ENCODE measurements around the gene PIGK. TPM values are rescaled to one million over a fixed set of nuclear protein-coding genes. Genes with fewer than 3 reads are reported as not detected.

Gene PIGK
- total and polyA plus RNA-seq, 2 donors from 2014 or later, result 31.0 to 38.5 TPM

DNA sequence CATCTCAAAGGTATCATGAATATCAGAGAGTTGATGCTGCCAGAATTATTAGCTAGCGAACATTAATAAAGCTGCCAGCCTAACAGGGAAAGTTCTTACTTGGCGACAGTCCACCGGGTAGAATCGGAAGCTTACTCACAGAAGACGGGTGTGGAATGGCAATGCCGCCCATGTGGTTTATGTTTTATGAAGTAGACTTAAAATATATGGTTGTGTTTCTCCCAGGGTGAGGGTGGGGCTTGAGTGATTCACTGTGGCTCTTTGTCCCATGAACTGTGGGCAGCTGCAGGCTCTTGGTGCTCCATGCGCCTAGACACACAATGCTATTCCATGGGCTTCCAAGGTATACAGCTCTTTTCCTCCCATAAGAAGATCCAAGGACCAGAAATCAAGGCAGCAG is 162.7 kb downstream of the PIGK start:
- Histone ChIP-seq H3K9ac (ENCODE audit: low read length in 3 of 3) (no peak overlapping the region), H3K27me3 (ENCODE audit: control insufficient read depth, insufficient read depth, low read length) (no peaks in the 10 kb centered on the region), H3K36me3 (ENCODE audit: control insufficient read depth in 2 of 3, insufficient read depth in 3 of 3, low read length in 3 of 3) (no peaks in the 10 kb centered on the region), H3K9me3 (ENCODE audit: control insufficient read depth in 2 of 3, insufficient read depth in 1 of 3, low read length in 3 of 3) (no peaks in the 10 kb centered on the region), H3K4me3 (ENCODE audit: low read length in 3 of 3) (no peak overlapping the region), H3K4me1 (ENCODE audit: control insufficient read depth in 2 of 3, insufficient read depth in 2 of 3, low read depth in 1 of 3, low read length in 3 of 3) (no peaks in the 10 kb centered on the region), H3K27ac (ENCODE audit: low read depth in 2 of 2, low read length in 2 of 2) (no peak overlapping the region)
- intact Hi-C loops (cut with DNase I), result no loop called here
- DNase-seq (no peak), FAIRE-seq (no peak)
- TF ChIP-seq, protein P1, sequence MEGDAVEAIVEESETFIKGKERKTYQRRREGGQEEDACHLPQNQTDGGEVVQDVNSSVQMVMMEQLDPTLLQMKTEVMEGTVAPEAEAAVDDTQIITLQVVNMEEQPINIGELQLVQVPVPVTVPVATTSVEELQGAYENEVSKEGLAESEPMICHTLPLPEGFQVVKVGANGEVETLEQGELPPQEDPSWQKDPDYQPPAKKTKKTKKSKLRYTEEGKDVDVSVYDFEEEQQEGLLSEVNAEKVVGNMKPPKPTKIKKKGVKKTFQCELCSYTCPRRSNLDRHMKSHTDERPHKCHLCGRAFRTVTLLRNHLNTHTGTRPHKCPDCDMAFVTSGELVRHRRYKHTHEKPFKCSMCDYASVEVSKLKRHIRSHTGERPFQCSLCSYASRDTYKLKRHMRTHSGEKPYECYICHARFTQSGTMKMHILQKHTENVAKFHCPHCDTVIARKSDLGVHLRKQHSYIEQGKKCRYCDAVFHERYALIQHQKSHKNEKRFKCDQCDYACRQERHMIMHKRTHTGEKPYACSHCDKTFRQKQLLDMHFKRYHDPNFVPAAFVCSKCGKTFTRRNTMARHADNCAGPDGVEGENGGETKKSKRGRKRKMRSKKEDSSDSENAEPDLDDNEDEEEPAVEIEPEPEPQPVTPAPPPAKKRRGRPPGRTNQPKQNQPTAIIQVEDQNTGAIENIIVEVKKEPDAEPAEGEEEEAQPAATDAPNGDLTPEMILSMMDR (IDR thresholded peaks at IDR 0.05; ENCODE audit: borderline replicate concordance, extremely low read depth, insufficient read depth), result no peak

DNA sequence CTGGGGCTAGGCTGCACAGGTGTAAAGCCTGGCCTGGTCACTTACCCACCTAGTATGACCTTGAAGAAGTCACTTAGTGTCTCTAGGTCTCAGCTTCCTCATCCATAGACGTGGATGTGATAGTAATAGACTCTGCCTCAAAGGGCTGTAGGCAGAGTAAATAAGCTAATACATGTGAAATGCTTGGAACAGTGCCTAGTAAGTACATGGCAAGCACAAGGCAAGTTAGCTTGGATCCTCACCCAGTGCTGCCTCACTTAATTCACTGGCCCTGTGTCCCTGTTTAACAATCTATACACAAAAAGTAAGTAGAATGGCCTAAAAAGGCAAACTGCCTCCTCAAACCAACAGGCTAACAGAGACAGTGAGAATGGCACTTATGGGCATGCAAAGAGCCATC is 167.8 kb downstream of the PIGK start:
- Histone ChIP-seq H3K4me3 (ENCODE audit: low read length in 3 of 3) (no peak overlapping the region), H3K36me3 (ENCODE audit: control insufficient read depth in 2 of 3, insufficient read depth in 3 of 3, low read length in 3 of 3) (no peaks in the 10 kb centered on the region), H3K9ac (ENCODE audit: low read length in 3 of 3) (no peak overlapping the region), H3K27ac (ENCODE audit: low read depth in 2 of 2, low read length in 2 of 2) (no peak overlapping the region), H3K9me3 (ENCODE audit: control insufficient read depth in 2 of 3, insufficient read depth in 1 of 3, low read length in 3 of 3) (no peaks in the 10 kb centered on the region), H3K4me1 (ENCODE audit: control insufficient read depth in 2 of 3, insufficient read depth in 2 of 3, low read depth in 1 of 3, low read length in 3 of 3) (no peaks in the 10 kb centered on the region), H3K27me3 (ENCODE audit: control insufficient read depth, insufficient read depth, low read length) (no peaks in the 10 kb centered on the region)
- intact Hi-C loops (cut with DNase I), result no loop called here
- TF ChIP-seq, protein P1 (IDR thresholded peaks at IDR 0.05; ENCODE audit: borderline replicate concordance, extremely low read depth, insufficient read depth), result no peak
- no peak for DNase-seq
- FAIRE-seq, result no peak

- intact Hi-C loops (cut with DNase I), result no loop called here
- no peak for FAIRE-seq
- no peak overlapping the region for H3K4me3 ChIP-seq (ENCODE audit: low read length in 3 of 3)
These were observed 170.6 kb downstream of the PIGK start for GRCh38 chr1:77048615-77049005.

More at GRCh38 chr1:77048615-77049005, 170.6 kb downstream of the PIGK start:
- TF ChIP-seq, protein P1 (IDR thresholded peaks at IDR 0.05; ENCODE audit: borderline replicate concordance, extremely low read depth, insufficient read depth), result no peak
- Histone ChIP-seq H3K27me3 (ENCODE audit: control insufficient read depth, insufficient read depth, low read length) (no peaks in the 10 kb centered on the region), H3K4me1 (ENCODE audit: control insufficient read depth in 2 of 3, insufficient read depth in 2 of 3, low read depth in 1 of 3, low read length in 3 of 3) (no peaks in the 10 kb centered on the region), H3K27ac (ENCODE audit: low read depth in 2 of 2, low read length in 2 of 2) (no peak overlapping the region), H3K9ac (ENCODE audit: low read length in 3 of 3) (no peak overlapping the region), H3K36me3 (ENCODE audit: control insufficient read depth in 2 of 3, insufficient read depth in 3 of 3, low read length in 3 of 3) (no peaks in the 10 kb centered on the region), H3K9me3 (ENCODE audit: control insufficient read depth in 2 of 3, insufficient read depth in 1 of 3, low read length in 3 of 3) (no peaks in the 10 kb centered on the region)
- no peak for DNase-seq

All from kidney (tissue), 14 donors.